H1 (cell line): Measurements from ENCODE around the gene MACROH2A1. TPM values are rescaled to one million over a fixed set of nuclear protein-coding genes. Genes with fewer than 3 reads are reported as not detected.

ENCODE experiments used
- ASH2L ChIP-seq: fragments of 200-600, 300-600 bp; sonication (generic); IDR thresholded peaks from one replicate; pipeline ENCODE4 v1.7.1; 2017; ENCODE audit warnings: low read length
- ATF2 ChIP-seq: IDR thresholded peaks from 2 replicates; pipeline ENCODE4 v1.6.1; 2012; ENCODE audit warnings: low read length, inconsistent platforms
- ATF3 ChIP-seq: IDR thresholded peaks from 2 replicates; pipeline ENCODE4 v1.6.1; 2011; ENCODE audit warnings: low read depth, mild to moderate bottlenecking, low read length; ENCODE audit not compliant: insufficient read depth
- RFX5 ChIP-seq: IDR thresholded peaks from 2 replicates; pipeline ENCODE4 v1.6.1; 2011; ENCODE audit warnings: low read depth, low read length, improper control_type of control experiment, borderline replicate concordance
- SAP30 ChIP-seq: fragments of 300-600 bp; sonication (generic); IDR thresholded peaks from 2 replicates; pipeline ENCODE4 v1.7.1; 2012; ENCODE audit warnings: low read length, moderate library complexity, mild to moderate bottlenecking, inconsistent platforms; ENCODE audit not compliant: insufficient read depth, insufficient replicate concordance
- TEAD4 ChIP-seq: IDR thresholded peaks from 2 replicates; pipeline ENCODE4 v1.6.1; 2012; ENCODE audit warnings: low read depth, low read length, inconsistent platforms, mixed read lengths
- polyA plus RNA-seq, 7 experiments: library from polyadenylated mRNA; depleted of rRNA in 3 of 7; stranded (reverse) in 5 of 7; unstranded in 2 of 7; fragments of >200 nt in 5 of 7; fragments of 200-250 nt in 2 of 7; gene quantifications; 1 replicate in 5 of 7; 2 replicates in 1 of 7; 4 replicates in 1 of 7; pipeline versions ENCODE4 v1.2.1 to v1.2.3, GENCODE V29; 2011 to 2013; ENCODE audit warnings: missing spikeins in 2 of 7, mixed read lengths in 2 of 7
- total RNA-seq: library from RNA; stranded (reverse); fragmentation: NEBNext Ultra II Directional; extraction: Animal tissue kit (Norgen Biotek cat#: 25700); gene quantifications from 2 replicates; pipeline ENCODE4 v1.2.1, GENCODE V29; 2021

Gene MACROH2A1
- total and polyA plus RNA-seq, 2 of the 8 experiments (the other 6 are each of a cell fraction or from before 2014, with no cell fraction given): 60.0 to 92.3 TPM

DNA sequence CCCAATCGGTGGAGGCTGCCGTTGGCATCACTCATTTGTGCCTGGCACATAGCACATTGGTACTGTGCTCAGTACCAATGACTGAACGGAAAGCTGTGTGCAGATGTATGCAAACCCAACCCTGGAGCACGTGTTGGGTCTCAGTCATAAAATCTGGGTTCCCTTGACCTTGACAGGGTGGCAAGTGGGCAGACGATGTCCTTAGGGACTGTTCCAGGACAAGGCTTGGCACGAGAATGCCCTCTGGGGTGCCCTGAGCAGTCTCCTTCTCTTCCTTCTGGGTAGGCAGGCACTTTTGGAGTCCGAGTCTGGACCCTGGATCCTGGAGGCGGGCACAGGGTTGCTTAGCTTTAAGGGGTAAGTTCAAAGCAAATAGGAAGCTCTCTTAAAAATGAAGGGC lies 75.8 kb downstream of the MACROH2A1 start (continued):
- TF ChIP-seq ATF2: no peak
- no peak for TF ChIP-seq RFX5
- TF ChIP-seq TEAD4: no peak
- TF ChIP-seq ATF3: no peak
- TF ChIP-seq SAP30: no peak
- TF ChIP-seq ASH2L: no peak
